Thyroid gland (tissue), 4 donors: ENCODE results near the gene C1orf232.

Experiments
- POLR2A ChIP-seq, 2 donors: fragments of 450-650 bp; IDR thresholded peaks; one replicate each; pipeline ENCODE4 v1.6.1; 2017; ENCODE audit warnings: antibody characterized with exemption in 2 of 2, mild to moderate bottlenecking in 2 of 2, moderate library complexity in 1 of 2
- TF ChIP-seq, protein P1 (sequence below), 6 experiments: fragments of 200-600 bp in 3 of 6; fragments of 450-650 bp in 3 of 6; sonication (generic) in 3 of 6; IDR thresholded peaks; one replicate each; pipeline ENCODE4 v1.5.1; 2016 to 2019; ENCODE audit warnings: antibody characterized with exemption in 6 of 6, mild to moderate bottlenecking in 2 of 6, inconsistent platforms in 1 of 6, moderate library complexity in 1 of 6

- TF ChIP-seq, protein P1, sequence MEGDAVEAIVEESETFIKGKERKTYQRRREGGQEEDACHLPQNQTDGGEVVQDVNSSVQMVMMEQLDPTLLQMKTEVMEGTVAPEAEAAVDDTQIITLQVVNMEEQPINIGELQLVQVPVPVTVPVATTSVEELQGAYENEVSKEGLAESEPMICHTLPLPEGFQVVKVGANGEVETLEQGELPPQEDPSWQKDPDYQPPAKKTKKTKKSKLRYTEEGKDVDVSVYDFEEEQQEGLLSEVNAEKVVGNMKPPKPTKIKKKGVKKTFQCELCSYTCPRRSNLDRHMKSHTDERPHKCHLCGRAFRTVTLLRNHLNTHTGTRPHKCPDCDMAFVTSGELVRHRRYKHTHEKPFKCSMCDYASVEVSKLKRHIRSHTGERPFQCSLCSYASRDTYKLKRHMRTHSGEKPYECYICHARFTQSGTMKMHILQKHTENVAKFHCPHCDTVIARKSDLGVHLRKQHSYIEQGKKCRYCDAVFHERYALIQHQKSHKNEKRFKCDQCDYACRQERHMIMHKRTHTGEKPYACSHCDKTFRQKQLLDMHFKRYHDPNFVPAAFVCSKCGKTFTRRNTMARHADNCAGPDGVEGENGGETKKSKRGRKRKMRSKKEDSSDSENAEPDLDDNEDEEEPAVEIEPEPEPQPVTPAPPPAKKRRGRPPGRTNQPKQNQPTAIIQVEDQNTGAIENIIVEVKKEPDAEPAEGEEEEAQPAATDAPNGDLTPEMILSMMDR (IDR thresholded peaks at IDR 0.05): no peak
- TF ChIP-seq POLR2A (IDR thresholded peaks at IDR 0.05): no peak
These were observed 19.7 kb upstream of the C1orf232 start for GRCh38 chr1:26188477-26188876.
